H1 (cell line): ENCODE data around the gene SPAG4. TPM values are rescaled to one million over a fixed set of nuclear protein-coding genes. Genes with fewer than 3 reads are reported as not detected.

Experiments
- CHD7 ChIP-seq: fragments of 300-600 bp; sonication (generic); IDR thresholded peaks from 2 replicates; pipeline ENCODE4 v1.7.1; 2012; ENCODE audit warnings: low read length, moderate library complexity, mild to moderate bottlenecking, inconsistent platforms; ENCODE audit not compliant: insufficient replicate concordance
- POU5F1 ChIP-seq: IDR thresholded peaks from 2 replicates; pipeline ENCODE4 v1.6.1; 2011; ENCODE audit warnings: low read depth, mild to moderate bottlenecking, low read length, moderate library complexity
- TAF1 ChIP-seq: IDR thresholded peaks from 2 replicates; pipeline ENCODE4 v1.6.1; 2011; ENCODE audit warnings: mild to moderate bottlenecking, low read depth, low read length
- TBP ChIP-seq: IDR thresholded peaks from 2 replicates; pipeline ENCODE4 v1.6.1; 2011; ENCODE audit warnings: low read depth, low read length, improper control_type of control experiment
- TCF12 ChIP-seq: IDR thresholded peaks from 2 replicates; pipeline ENCODE4 v1.6.1; 2011; ENCODE audit warnings: low read depth, mild to moderate bottlenecking, low read length
- YY1 ChIP-seq: IDR thresholded peaks from 2 replicates; pipeline ENCODE4 v1.6.1; 2011; ENCODE audit warnings: low read depth, mild to moderate bottlenecking, low read length
- polyA plus RNA-seq, 7 experiments: library from polyadenylated mRNA; depleted of rRNA in 3 of 7; stranded (reverse) in 5 of 7; unstranded in 2 of 7; fragments of >200 nt in 5 of 7; fragments of 200-250 nt in 2 of 7; gene quantifications; 1 replicate in 5 of 7; 2 replicates in 1 of 7; 4 replicates in 1 of 7; pipeline versions ENCODE4 v1.2.1 to v1.2.3, GENCODE V29; 2011 to 2013; ENCODE audit warnings: missing spikeins in 2 of 7, mixed read lengths in 2 of 7
- total RNA-seq: library from RNA; stranded (reverse); fragmentation: NEBNext Ultra II Directional; extraction: Animal tissue kit (Norgen Biotek cat#: 25700); gene quantifications from 2 replicates; pipeline ENCODE4 v1.2.1, GENCODE V29; 2021

Gene SPAG4
- total and polyA plus RNA-seq, 2 of the 8 experiments (the other 6 are each of a cell fraction or from before 2014, with no cell fraction given) = 2.4 to 6.0 TPM

GRCh38 chr20:35638751-35639150, 23.1 kb downstream of the SPAG4 start (continued):
- TF ChIP-seq CHD7 = no peak
- no peak for TF ChIP-seq TBP
- TF ChIP-seq TCF12 = no peak
- no peak for TF ChIP-seq TAF1
- TF ChIP-seq POU5F1 = no peak
- TF ChIP-seq YY1 = no peak
